Measurements from ENCODE around the gene ENC1.

The ENC1 gene

DNA sequence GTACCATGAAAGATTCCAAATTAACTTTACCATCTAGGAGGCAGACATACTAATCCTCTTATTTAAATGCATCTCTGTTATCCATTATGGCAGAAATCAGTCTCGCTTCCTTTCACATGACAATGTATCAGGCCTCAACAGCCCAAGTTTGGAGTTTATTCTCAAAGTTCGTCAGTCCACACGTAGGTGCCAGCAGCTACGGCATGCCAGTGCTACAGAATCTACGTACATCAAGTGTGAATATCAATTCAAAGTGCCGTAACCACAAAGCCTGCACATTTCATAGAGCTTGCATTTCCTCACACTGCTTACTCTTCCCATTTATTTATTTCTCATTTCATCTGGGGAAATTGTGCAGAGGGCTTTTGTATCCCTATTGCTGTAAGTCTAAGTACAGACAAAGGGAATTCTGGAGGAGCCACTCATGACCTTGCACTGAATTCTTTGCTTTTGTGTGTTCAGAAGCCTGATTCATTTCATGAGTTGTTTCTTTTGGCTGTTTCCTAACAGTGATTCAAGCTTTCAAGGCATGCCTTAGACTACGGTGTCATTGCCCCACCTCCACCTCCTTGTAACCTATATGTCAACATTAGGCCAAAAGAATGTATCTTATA, 10.0 kb downstream of the ENC1 start:
- no peak for DNase-seq

- DNase-seq = no peak
Observed at GRCh38 chr5:74629326-74629725, 11.2 kb downstream of the ENC1 start.

DNA sequence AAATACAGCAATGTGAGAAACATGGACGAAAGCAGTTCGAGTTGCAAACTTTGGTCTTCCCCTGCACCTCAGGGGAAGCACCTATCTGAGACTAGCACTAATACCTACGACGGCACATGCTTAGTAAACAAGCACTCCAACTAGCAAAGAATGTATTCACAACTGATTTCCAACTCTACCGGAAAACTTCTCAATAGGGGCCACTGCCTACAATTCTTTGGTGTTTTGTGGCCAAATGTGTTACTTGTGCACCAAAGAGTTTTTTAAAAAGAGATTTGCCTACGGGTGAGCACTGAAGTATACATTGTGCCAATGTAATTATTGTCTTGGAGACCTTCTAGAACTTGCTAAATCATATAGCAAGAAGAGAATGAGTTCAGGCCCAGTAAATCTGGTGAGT, 12.2 kb downstream of the ENC1 start:
- DNase-seq = no peak

DNA sequence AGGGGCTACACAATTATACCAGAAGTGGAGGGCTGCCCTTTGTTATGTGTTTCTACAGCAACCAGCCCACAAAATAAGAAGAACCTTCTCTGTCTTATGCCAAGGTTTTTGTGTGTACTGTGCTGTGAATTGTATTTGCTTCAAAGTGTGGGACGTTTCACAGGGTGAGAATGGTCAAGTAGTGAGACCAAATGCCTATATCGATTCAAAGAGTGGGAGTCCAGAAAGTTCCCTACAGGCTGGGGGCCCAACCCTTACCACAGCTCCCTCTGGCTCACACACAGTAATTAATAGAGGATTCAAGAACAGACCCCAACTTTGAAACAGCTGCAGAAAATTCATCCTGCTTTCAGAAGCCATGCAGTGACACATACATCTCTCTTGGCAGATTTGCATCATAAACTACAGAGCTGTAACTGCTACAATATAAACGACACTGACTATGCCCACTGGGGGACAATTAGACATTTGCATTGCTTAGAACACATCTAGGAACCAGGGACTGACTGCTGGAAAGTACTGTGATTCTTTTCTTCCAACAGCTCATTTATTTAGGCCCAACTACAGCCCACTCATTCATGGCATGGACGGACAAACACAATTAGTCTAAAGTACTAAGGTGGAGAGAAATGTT, 12.8 kb downstream of the ENC1 start:
- no peak for DNase-seq

- DNase-seq = no peak
Observed at GRCh38 chr5:74626386-74627222, 13.9 kb downstream of the ENC1 start.

DNA sequence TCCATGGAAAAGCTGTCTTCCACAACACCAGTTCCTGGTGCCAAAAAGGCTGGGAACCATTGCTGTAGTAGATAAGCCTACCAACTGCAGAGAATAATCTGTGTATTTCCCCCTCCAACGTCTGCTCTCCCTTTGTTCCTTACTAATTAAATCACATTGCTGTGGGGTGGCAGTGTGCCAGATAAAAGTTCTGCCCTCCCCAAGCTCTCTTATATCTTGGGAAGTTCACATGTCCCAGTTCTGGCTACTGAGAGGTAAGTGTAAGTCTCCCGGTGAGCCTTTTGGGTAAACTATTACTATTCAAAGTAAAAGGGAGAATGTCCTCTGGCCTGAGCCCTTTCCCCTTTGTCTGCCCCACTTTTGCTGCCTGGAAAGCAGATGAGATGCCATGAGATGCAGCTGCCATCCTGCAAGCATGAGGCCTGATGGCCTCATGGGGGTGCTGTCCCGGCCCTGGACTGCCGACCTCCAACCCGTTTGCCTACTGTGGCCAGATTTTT, 14.7 kb downstream of the ENC1 start:
- DNase-seq = no peak

DNA sequence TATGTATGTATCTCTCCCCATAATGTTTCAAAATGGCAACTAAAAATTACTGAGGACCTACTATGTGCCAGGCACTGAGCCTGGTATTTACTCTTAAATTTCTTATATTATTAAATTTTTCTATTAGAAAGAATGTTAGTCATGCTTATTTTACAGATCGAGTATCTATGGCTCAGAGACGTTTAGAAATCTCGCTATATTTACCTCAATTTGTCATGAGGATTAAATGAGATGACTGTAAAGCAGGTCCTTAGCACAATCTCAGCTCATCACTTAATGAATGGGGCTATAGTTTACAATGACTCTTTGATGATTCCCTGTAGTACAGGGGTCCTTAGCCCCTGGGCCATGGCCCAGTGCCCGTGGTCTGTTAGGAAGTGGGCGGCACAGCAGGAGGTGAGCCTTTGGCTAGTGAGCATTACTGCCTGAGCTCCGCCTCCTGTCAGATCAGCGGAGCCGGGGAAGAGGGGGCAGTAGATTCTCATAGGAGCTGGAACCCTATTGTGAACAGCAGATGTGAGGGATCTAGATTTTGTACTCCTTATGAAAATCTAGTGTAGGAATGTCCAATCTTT, 15.5 kb downstream of the ENC1 start:
- no peak for DNase-seq

- DNase-seq = no peak
Observed at GRCh38 chr5:74624501-74624900, 16.0 kb downstream of the ENC1 start.

DNA sequence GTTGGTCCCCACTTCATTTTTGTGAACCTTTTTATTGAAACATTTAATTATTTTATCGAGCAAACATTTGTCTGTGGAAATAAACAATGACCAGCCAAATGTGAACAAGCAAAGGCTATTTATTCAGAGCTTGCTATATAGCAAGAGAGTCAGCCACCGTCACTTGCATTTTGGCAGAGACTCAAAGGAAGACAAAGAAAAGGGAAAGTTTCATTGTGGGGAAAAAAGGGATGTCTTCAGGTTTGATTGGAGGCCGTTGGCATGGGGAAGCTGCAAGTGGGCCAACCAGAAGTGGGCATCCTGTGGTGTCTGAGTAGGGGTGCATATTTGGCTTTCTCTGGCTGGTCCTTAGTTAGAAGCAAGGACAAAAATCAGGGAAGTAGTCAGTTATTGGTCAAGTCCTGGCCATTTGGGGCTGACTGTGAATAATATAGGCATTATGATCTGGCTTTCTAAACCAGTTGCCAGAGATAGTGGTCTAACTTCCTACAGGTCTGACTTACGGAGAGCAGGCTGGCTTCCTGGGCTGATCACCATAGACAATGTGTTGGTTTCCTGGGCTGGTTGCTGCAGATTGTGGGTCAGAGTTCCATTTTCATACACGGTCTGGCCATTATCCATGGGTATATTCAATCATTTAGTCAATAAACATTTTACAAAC, 16.6 kb downstream of the ENC1 start:
- DNase-seq = no peak

GRCh38 chr5:74623006-74623611, 17.4 kb downstream of the ENC1 start:
- no peak for DNase-seq

DNA sequence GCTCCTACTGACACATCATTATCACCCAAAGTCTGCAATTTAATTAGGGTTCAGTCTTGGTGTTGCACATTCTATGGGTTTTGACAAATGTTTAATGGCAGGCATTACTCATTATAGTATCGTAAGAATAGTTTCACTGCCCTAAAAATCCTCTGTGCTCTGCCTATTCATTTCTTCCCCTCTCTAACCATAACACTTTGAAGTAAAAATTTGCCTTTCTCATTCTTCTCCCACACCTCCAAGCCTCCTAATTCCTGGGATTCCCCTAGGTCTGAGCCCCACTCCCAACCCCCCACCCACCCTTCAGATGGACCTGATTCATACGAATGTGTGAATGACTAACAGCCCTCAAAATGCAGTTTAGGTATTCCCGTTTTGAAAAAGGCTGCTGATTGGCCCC, 18.4 kb downstream of the ENC1 start:
- no peak for DNase-seq

DNA sequence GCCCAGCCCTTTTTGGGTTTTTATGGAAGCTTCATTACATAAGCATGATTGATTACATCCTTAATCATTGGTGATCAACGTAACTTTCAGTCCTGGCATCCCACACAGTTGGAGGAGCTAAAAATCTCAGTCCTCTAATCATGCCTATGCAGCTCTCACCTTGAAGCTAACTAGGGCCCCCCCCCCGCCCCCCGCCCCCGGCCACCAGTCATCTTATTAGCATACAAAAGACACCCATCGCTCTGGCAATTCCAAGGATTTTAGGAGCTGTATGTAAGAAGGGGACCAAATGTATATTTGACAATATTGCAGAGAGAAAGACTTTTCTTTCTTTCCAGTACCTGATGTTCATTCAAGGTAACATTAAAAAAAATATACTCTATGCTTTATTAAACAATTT, 19.0 kb downstream of the ENC1 start:
- DNase-seq = no peak

DNA sequence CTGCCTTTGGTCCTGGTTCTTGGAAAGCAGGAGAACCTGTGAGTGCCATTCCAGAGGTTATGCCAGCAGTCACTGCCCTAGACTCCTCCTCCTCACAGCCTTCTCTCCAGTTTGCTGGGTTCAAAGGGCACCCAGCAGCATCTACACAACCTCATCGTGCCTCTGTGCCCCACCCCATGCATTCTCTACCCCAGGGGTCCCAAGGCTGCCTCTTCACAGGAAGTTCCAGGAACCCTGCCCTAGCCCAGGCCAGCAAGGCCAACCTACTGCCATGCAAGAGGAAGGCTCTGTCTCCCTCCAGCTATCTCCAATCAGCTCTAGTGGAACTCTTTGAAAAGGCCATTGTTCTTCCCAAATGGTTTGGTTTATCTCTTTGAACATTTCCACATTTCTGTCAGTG, 21.2 kb downstream of the ENC1 start:
- DNase-seq = no peak

- DNase-seq = no peak
Observed at GRCh38 chr5:74618106-74618505, 22.4 kb downstream of the ENC1 start.

- no peak for DNase-seq
Observed at GRCh38 chr5:74617202-74617601, 23.3 kb downstream of the ENC1 start.

DNA sequence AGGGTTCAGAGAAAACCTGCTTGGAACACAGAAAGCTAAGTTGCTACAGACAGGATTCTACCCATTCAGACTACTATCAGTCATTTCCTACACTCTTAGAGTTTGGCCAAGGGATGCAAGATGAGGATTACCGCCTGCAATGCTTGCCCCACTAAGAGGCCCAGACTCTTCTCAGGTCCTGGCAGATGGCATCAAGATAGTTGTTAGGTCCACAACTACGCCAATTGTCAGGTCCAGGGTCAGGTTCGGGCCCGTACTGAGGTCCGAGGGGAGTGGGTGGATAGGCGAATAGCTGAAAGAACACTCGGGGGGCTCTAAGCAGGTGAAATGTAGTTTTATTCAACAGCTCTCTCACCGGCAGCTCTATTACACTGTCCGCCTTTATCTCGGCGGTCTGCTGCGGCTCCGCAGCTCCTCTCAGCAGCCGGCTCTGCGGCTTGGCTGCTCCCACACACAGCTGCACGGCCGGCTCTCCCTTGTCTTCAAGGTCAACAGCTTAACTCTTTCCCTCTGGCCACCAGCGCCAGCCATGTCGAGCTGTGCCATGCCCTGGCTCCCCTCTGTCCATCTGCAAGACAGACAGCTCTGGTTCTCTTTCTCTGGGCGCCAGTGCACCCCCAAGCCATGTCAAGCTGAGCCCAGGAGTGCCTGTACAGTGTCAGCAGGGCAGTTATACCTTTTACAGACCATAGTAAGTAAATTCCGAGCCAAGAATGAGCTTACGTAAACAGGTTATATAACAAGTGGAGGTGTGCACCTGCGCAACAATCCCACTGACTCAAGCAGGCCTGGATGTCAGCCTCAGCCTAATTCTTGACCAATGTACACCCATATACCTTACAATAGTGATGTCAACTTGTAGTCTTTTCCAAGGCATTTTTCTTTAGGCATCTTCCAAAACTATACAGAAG, 24.0 kb downstream of the ENC1 start:
- DNase-seq = no peak

GRCh38 chr5:74613283-74613682, 27.2 kb downstream of the ENC1 start:
- no peak for DNase-seq

DNA sequence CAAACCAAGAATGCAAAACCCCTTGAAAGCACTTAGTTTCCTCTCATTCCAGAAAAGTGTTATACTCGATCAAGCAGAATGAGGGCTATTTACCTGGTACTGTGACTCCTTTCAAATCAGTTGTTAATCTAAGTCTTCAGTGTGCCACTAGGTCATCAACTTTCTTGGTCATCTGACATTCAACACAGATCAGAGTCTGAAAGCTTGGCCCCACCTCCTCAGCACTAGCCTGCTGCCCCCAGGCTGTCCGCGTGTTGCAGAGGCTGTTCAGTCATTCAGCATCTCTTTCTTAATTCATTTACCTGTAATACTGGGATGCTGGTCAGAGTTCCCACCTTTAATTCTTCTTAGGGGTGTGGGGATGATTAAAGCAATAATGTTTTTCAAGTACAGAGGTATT, 28.5 kb downstream of the ENC1 start:
- no peak for DNase-seq

- no peak for DNase-seq
Observed at GRCh38 chr5:74608736-74609601, 31.6 kb downstream of the ENC1 start.

DNA sequence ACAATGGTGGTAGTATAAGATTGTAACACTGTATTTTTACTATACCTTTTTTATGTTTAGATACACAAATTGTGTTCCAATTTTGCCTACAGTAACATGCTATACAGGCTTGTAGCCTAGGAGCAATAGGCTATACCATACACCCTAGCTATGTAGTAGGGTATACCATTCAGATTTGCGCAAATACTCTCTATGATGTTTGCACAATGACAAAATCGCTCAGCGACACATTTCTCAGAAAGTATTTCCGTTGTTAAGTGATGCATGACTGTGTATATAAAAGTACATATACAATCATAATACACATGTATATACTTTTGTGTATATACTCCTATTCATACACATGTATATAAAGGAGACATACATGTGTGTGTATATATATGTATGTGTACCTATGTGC, 34.8 kb downstream of the ENC1 start:
- DNase-seq = no peak

- DNase-seq = no peak
Observed at GRCh38 chr5:74603376-74603775, 37.2 kb downstream of the ENC1 start.
